HL-60 (cell line): ENCODE measurements around the gene COPG1.

Source experiments
- DNase-seq, 2 experiments: peaks; one replicate each; pipeline ENCODE4 v3.0.0-alpha.2; 2010 to 2020; ENCODE audit warnings: low read depth in 1 of 2, low spot score in 1 of 2
- H3K27ac ChIP-seq: fragments of 250-450 bp; sonication (Bioruptor Pico); replicated peaks from 2 replicates; pipeline ENCODE4 v1.5.1; 2020; ENCODE audit warnings: mild to moderate bottlenecking, moderate library complexity
- H3K27me3 ChIP-seq: fragments of 250-450 bp; sonication (Bioruptor Pico); 2 replicates; pipeline ENCODE4 v1.5.1; 2021; ENCODE audit warnings: mild to moderate bottlenecking, moderate library complexity; ENCODE audit not compliant: insufficient read depth, poor library complexity, severe bottlenecking
- H3K4me3 ChIP-seq: replicated peaks from 2 replicates; pipeline ENCODE4 v1.5.1; 2011; ENCODE audit warnings: mild to moderate bottlenecking, control low read depth, low read length; ENCODE audit not compliant: insufficient read depth
- CTCF ChIP-seq: IDR thresholded peaks from one replicate; pipeline ENCODE4 v1.5.1; 2011; ENCODE audit warnings: low read length, control low read depth, inconsistent platforms; ENCODE audit not compliant: insufficient read depth
- GABPA ChIP-seq: IDR thresholded peaks from 2 replicates; pipeline ENCODE4 v1.6.1; 2012; ENCODE audit warnings: low read depth
- POLR2AphosphoS5 ChIP-seq: IDR thresholded peaks from 2 replicates; pipeline ENCODE4 v1.6.1; 2012; ENCODE audit warnings: low read depth
- REST ChIP-seq: IDR thresholded peaks from 2 replicates; pipeline ENCODE4 v1.6.1; 2012; ENCODE audit warnings: low read depth; ENCODE audit not compliant: insufficient replicate concordance
- SPI1 ChIP-seq: IDR thresholded peaks from 2 replicates; pipeline ENCODE4 v1.6.1; 2012; ENCODE audit warnings: low read depth, mild to moderate bottlenecking, borderline replicate concordance

Gene COPG1

GRCh38 chr3:129248286-129248979, 973 bp upstream of the COPG1 start:
- no peak for TF ChIP-seq POLR2AphosphoS5
- TF ChIP-seq REST: no peak
- no peak for TF ChIP-seq SPI1
- no peak for TF ChIP-seq CTCF
- no peak for TF ChIP-seq GABPA
- peak overlapping the region; percentile 89 for H3K27ac ChIP-seq
- no peak for DNase-seq
- no peaks in the 10 kb centered on the region for H3K27me3 ChIP-seq
- H3K4me3 ChIP-seq: peak overlapping the region; percentile 96

- no peak for DNase-seq
- Histone ChIP-seq H3K27me3 (no peaks in the 10 kb centered on the region), H3K27ac (no peak overlapping the region), H3K4me3 (no peak overlapping the region)
- no peak for TF ChIP-seq POLR2AphosphoS5
- TF ChIP-seq REST: no peak
- TF ChIP-seq SPI1: no peak
- TF ChIP-seq GABPA: no peak
Measured at GRCh38 chr3:129252748-129253147, 3.3 kb downstream of the COPG1 start.

- no peaks in the 10 kb centered on the region for H3K27me3 ChIP-seq
- TF ChIP-seq SPI1 (no peak), POLR2AphosphoS5 (no peak), CTCF (no peak), REST (no peak), GABPA (no peak)
- no peak overlapping the region for H3K27ac ChIP-seq
- DNase-seq: no peak
- no peak overlapping the region for H3K4me3 ChIP-seq
Measured at GRCh38 chr3:129254536-129255230, 5.3 kb downstream of the COPG1 start.
